Prostate gland (tissue), 2 donors: ENCODE results near the gene SHROOM4. TPM values are rescaled to one million over a fixed set of nuclear protein-coding genes. Genes with fewer than 3 reads are reported as not detected.

Source experiments
- DNase-seq: peaks from one replicate; pipeline ENCODE4 v3.0.0-alpha.2; 2019; ENCODE audit warnings: low spot score
- H3K27ac ChIP-seq, 2 donors: fragments of 200-600 bp; sonication (generic); 2 replicates each; pipeline ENCODE4 v1.5.1; 2017 to 2019
- H3K27me3 ChIP-seq: fragments of 200-600 bp; sonication (generic); replicated peaks from 2 replicates; pipeline ENCODE4 v1.5.1; 2019; ENCODE audit not compliant: insufficient read depth
- H3K36me3 ChIP-seq, 2 donors: fragments of 200-600 bp; sonication (generic); 1 replicate in 1 of 2; 2 replicates in 1 of 2; pipeline versions ENCODE4 v1.5.1 to v1.8.1; 2017 to 2019
- H3K4me1 ChIP-seq: fragments of 200-600 bp; sonication (generic); replicated peaks from 2 replicates; pipeline ENCODE4 v1.5.1; 2019
- H3K4me3 ChIP-seq, 2 donors: fragments of 200-600 bp; sonication (generic); 2 replicates each; pipeline ENCODE4 v1.5.1; 2017 to 2019
- H3K9me3 ChIP-seq: fragments of 200-600 bp; sonication (generic); 2 replicates; pipeline ENCODE4 v1.5.1; 2017
- POLR2A ChIP-seq: fragments of 450-650 bp; IDR thresholded peaks from one replicate; pipeline ENCODE4 v1.6.1; 2016; ENCODE audit warnings: antibody characterized with exemption, mild to moderate bottlenecking
- POLR2AphosphoS5 ChIP-seq: sonication (generic); formaldehyde crosslinking; IDR thresholded peaks from one replicate; pipeline ENCODE4 v1.6.1; 2017; ENCODE audit warnings: antibody characterized with exemption
- WGBS: methylation state at CpG from one replicate; pipeline ENCODE4 v1.1.5; 2018; 5-methylcytosine and 5-hydroxymethylcytosine counted together
- intact Hi-C: fragments of 100-400 bp; cut with DNase I; formaldehyde crosslinking; loops from one replicate; pipeline ENCODE4 v1.14.2; 2022
- total RNA-seq, 2 donors: library from RNA; depleted of rRNA; stranded (reverse); fragments of >200 nt; gene quantifications; one replicate each; pipeline ENCODE4 v1.1.0, GENCODE V29; 2016
- TF ChIP-seq, protein P1 (sequence below), 4 experiments: fragments of 200-600 bp in 2 of 4; fragments of 450-650 bp in 2 of 4; sonication (generic) in 2 of 4; IDR thresholded peaks; 1 replicate in 3 of 4; 2 replicates in 1 of 4; pipeline ENCODE4 v1.5.1; 2016 to 2019; ENCODE audit warnings: antibody characterized with exemption in 4 of 4, mild to moderate bottlenecking in 2 of 4, moderate library complexity in 2 of 4

The SHROOM4 gene
- total RNA-seq, 2 donors from 2014 or later, result 6.1 to 7.3 TPM

DNA sequence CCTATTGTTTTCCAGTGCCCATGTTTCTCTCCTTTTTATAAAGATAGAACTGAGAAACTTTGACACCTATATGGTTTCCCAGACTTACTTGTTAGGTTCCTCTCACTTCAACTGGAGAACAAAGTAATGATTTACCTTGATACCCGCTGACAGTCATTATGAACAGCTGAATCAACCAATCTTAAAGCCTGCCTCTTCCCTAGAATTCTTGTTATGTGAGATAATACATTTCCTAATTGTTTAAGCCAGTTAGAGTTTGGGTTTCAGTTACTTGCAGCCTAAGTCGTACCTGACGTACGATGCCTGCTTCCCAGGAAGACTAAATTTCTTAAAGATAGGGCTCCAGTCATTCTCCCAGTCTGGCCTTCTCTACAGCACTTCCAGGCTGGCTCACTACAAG, 97.3 kb downstream of the SHROOM4 start:
- DNase-seq, result no peak

DNA sequence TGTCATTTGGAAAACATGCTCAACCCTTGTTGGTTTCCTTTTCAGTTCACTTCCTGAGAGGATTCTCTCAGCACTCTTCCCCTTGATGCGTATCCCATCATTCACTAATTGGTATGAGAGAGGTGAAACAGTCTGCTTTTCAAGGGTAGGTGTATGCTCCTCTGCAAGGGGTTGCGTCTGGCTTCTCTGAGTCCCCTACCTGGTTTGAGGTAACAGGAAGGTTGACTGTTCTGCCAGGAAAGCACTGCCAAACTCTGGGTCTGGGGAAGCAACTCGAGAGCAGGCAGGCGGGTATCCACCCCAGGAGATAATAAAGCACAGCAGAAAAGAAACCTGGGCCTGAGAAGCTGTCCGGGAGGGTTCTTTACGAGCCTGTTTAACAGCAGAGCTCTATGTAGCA, 101.2 kb downstream of the SHROOM4 start:
- 67% methylated on average over 6 of the region's 6 CpGs for WGBS

More for the DNA sequence above, 97.3 kb downstream of the SHROOM4 start:
- WGBS, result 100% methylated on average over 4 of the region's 4 CpGs
- Histone ChIP-seq H3K27me3 (no peaks in the 10 kb centered on the region), H3K36me3 (no peaks in the 10 kb centered on the region), H3K9me3 (no peaks in the 10 kb centered on the region), H3K4me3 (no peak overlapping the region), H3K4me1 (no peaks in the 10 kb centered on the region), H3K27ac (no peak overlapping the region)
- intact Hi-C loops, result no loop called here
- TF ChIP-seq POLR2AphosphoS5 (no peak), POLR2A (no peak)
- TF ChIP-seq, protein P1, sequence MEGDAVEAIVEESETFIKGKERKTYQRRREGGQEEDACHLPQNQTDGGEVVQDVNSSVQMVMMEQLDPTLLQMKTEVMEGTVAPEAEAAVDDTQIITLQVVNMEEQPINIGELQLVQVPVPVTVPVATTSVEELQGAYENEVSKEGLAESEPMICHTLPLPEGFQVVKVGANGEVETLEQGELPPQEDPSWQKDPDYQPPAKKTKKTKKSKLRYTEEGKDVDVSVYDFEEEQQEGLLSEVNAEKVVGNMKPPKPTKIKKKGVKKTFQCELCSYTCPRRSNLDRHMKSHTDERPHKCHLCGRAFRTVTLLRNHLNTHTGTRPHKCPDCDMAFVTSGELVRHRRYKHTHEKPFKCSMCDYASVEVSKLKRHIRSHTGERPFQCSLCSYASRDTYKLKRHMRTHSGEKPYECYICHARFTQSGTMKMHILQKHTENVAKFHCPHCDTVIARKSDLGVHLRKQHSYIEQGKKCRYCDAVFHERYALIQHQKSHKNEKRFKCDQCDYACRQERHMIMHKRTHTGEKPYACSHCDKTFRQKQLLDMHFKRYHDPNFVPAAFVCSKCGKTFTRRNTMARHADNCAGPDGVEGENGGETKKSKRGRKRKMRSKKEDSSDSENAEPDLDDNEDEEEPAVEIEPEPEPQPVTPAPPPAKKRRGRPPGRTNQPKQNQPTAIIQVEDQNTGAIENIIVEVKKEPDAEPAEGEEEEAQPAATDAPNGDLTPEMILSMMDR (IDR thresholded peaks at IDR 0.05), result no peak

DNA sequence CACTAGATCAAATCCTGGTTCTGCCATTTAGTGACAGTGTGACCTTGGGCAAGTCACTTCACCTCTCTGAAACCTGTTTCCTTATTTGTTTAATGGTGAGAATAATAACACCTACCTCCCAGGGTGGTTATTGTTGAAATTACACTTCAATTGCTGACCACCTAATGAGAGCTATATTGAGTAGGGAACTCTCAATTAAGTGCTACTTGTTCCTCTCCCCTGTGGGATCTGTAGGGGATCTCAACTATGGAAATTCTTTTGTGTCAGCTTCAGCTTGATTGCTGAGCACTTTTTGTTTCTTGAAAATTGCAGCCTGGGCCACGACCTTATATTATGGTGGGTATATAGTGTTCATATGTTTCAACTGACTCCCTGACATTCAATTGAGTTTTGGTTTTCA, 102.1 kb downstream of the SHROOM4 start:
- TF ChIP-seq, protein P1 (IDR thresholded peaks at IDR 0.05), result no peak
- TF ChIP-seq POLR2AphosphoS5 (no peak), POLR2A (no peak)
- no peaks in the 10 kb centered on the region for H3K36me3 ChIP-seq
- H3K4me3 ChIP-seq, result no peak overlapping the region
- H3K27me3 ChIP-seq, result no peaks in the 10 kb centered on the region
- H3K9me3 ChIP-seq, result no peaks in the 10 kb centered on the region
- no peak overlapping the region for H3K27ac ChIP-seq
- intact Hi-C loops, result no loop called here
- DNase-seq, result no peak
- H3K4me1 ChIP-seq, result no peaks in the 10 kb centered on the region
- 75% methylated on average over 1 of the region's 1 CpG for WGBS

More for the DNA sequence above, 101.2 kb downstream of the SHROOM4 start:
- DNase-seq, result no peak
- TF ChIP-seq, protein P1 (IDR thresholded peaks at IDR 0.05), result no peak
- intact Hi-C loops, result no loop called here
- Histone ChIP-seq H3K27me3 (no peaks in the 10 kb centered on the region), H3K4me1 (no peaks in the 10 kb centered on the region), H3K36me3 (no peaks in the 10 kb centered on the region), H3K9me3 (no peaks in the 10 kb centered on the region), H3K27ac (no peak overlapping the region), H3K4me3 (no peak overlapping the region)

DNA sequence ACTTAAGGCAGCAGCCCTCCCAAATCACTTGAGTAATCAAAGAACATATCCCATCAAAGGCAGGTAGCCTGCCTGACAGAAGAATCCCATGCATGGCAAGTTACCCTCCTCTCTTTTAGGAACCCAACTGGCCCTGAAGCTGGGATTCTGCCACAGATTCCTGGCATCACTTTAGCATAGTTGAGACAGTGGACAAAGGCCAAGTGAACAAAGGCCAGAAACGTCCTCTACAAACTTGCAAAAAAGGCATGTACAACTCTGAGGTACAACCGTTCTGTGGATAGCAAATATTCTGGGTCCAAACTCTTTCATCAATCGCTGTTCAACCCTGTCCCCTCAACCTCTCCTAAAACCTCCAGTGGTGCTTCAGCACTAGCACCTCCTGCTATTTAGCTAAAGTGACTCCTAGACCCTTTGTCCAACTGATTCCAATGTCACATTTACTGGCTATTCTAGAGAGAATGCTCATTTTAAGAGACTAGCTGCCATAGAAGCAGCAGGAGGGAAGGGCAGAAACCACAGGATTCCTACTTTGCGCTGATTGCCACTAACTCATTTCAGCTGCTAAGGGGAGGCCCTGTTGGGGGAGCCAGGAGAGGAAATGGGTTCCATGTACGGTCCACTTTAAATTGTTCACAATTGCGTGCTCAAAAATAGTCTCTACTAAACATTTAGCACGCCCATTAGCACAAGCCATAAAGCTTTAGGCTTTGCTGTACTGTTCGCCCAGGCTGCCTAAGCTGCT, 105.9 kb downstream of the SHROOM4 start:
- H3K27ac ChIP-seq, result no peak overlapping the region
- DNase-seq, result no peak
- no peaks in the 10 kb centered on the region for H3K9me3 ChIP-seq
- 64% methylated on average over 8 of the region's 8 CpGs for WGBS
- no peaks in the 10 kb centered on the region for H3K4me1 ChIP-seq
- no peak for TF ChIP-seq POLR2AphosphoS5
- TF ChIP-seq POLR2A, result no peak
- TF ChIP-seq, protein P1 (IDR thresholded peaks at IDR 0.05), result no peak
- intact Hi-C loops, result no loop called here
- H3K4me3 ChIP-seq, result no peak overlapping the region
- no peaks in the 10 kb centered on the region for H3K36me3 ChIP-seq
- no peaks in the 10 kb centered on the region for H3K27me3 ChIP-seq

DNA sequence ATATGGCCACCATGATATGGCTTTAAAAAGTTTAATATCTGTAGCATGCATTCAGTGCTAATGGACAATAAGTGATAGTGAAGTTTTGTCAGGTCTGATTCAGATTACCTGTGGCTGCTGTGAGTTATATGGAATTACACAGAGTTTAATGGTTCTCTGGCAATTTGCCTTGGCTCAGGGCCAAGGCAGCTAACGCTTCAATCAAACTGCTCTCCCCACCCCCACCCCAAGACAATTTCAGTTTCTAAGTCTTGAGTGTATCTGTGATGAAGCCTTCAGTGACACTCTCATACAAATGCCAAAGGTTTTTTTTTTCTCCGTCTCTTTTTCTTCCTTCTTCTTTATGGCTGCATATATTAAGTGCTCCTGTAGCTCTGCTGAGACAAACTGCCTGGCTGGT, 106.6 kb downstream of the SHROOM4 start:
- H3K4me1 ChIP-seq, result no peaks in the 10 kb centered on the region
- no peak for TF ChIP-seq POLR2A
- no peak for TF ChIP-seq POLR2AphosphoS5
- TF ChIP-seq, protein P1 (IDR thresholded peaks at IDR 0.05), result no peak
- intact Hi-C loops, result no loop called here
- H3K36me3 ChIP-seq, result no peaks in the 10 kb centered on the region
- H3K27me3 ChIP-seq, result no peaks in the 10 kb centered on the region
- 11% methylated on average over 2 of the region's 2 CpGs for WGBS
- no peak overlapping the region for H3K27ac ChIP-seq
- DNase-seq, result no peak
- H3K4me3 ChIP-seq, result no peak overlapping the region
- no peaks in the 10 kb centered on the region for H3K9me3 ChIP-seq
